HG02943 (cell line): ENCODE results near the gene MECP2.
"Not testable (repeated sequence)": the region's sequence is repeated elsewhere in the genome, so short reads cannot be mapped to it uniquely, and the experiment has no call there.

Source experiments
- ATAC-seq: cut with Tn5 transposase; IDR thresholded peaks from one replicate; pipeline ENCODE4 v1.9.1; 2021; ENCODE audit warnings: mild to moderate bottlenecking, low read depth, moderate library complexity; ENCODE audit not compliant: unreplicated experiment

The MECP2 gene

GRCh38 chrX:154097589-154098541 lies at the start of gene MECP2:
Gene MECP2, minus strand, starts transcription at chrX:154097717.
- ATAC-seq, result peak; percentile 72

DNA sequence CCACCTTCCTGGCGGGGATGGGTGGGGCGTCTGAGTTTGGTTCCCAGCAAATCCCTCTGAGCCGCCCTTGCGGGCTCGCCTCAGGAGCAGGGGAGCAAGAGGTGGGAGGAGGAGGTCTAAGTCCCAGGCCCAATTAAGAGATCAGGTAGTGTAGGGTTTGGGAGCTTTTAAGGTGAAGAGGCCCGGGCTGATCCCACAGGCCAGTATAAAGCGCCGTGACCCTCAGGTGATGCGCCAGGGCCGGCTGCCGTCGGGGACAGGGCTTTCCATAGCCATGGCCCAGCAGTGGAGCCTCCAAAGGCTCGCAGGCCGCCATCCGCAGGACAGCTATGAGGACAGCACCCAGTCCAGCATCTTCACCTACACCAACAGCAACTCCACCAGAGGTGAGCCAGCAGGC lies 46.5 kb upstream of the MECP2 start, which contains the start of gene OPN1LW:
TSS of gene OPN1LW (plus strand) at position 234 of the 400 bp plus-strand sequence. CDS start at position 275, 41 bp downstream.
- ATAC-seq, result not testable (repeated sequence)

DNA sequence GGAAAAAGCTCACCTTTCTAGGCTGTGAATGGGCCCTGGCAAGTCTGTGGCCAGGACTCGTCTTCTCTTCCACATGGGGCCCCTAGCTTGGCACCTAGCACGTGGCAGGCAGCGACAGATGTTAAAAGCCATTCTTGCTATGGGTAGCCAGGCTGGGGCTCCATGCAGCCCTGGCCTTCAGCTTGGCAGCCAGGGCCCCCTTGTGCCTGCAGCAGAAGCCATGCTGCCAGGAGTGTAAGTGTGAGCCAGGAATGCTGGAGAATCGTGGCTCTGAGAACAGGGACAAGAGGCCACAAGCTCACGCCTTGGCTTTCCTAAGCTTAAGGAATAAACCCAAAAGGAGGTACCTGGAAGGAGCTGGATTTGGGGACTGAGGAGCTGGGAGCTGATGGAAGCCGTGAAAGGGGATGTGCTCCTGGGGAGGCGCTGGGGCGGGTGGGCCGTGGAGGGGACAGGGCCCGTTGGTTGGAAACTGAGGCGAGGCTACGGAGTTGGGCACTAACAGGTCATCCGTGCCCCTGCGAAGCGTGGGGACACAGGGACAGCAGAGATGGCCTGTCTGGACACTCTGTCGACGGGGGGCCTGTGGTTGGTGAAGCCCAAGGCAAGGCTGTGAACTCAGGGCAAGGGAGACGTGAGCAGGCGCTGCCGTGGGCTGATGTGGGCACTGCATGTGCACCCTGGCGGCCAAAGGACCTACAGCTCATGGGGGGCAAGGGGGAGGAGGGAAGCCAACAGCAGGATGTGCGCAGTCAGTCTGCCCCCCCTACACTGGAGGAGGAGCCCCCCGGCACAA lies 45.6 kb upstream of the MECP2 start:
- ATAC-seq, result no peak

DNA sequence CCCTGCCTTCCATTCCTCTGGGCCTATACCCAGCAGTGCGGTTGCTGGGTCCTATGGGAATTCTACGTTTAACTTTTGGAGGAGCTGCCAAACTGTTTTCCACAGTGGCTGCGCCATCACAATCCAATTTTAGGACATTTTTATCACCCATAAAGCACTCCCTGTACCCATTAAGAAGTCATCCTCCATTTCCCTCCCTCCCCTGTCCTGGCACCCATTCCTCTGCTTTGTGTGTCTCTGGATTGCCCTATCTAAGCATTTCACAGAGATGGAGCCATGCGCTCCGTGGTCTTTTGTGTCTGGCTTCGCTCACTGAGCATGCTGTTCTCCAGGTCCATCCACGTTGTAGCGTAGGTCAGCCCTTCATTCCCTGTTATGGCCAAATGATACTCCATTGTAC lies 44.9 kb upstream of the MECP2 start:
- no peak for ATAC-seq

DNA sequence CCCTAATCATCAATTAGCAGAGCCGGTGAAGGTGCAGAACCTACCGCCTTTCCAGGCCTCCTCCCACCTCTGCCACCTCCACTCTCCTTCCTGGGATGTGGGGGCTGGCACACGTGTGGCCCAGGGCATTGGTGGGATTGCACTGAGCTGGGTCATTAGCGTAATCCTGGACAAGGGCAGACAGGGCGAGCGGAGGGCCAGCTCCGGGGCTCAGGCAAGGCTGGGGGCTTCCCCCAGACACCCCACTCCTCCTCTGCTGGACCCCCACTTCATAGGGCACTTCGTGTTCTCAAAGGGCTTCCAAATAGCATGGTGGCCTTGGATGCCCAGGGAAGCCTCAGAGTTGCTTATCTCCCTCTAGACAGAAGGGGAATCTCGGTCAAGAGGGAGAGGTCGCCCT lies 43.2 kb upstream of the MECP2 start:
- ATAC-seq, result no peak

DNA sequence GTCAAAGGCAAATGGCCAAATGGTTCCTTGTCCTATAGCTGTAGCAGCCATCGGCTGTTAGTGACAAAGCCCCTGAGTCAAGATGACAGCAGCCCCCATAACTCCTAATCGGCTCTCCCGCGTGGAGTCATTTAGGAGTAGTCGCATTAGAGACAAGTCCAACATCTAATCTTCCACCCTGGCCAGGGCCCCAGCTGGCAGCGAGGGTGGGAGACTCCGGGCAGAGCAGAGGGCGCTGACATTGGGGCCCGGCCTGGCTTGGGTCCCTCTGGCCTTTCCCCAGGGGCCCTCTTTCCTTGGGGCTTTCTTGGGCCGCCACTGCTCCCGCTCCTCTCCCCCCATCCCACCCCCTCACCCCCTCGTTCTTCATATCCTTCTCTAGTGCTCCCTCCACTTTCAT lies 42.7 kb upstream of the MECP2 start:
- no peak for ATAC-seq

GRCh38 chrX:154138857-154139256 lies 41.3 kb upstream of the MECP2 start:
- no peak for ATAC-seq

DNA sequence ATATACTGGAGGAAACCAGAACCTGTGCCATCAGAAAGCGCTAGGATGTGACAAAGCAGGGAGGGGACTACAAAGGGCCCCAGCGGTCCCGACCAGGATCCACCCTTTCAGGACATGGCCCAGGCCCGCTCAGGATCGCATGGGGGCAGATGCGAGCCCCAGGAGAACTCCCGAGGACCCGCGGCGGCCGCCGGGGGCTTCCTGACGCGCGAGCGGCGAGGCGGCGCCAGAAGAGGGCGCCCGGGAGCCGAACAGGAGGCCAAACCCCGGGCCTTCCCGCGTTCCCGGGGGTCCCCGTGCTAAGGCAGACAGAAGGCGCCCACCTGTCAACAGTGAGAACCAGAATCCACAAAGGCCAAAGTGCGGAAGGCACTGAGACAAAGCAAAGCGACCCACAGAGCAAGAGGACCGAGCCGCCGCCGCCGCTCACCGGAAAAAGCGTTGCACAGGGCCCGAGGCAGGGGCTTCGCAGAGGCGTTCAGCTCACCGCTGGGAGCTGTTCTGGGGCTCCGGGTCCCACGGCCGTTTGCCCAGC lies 39.2 kb upstream of the MECP2 start:
- no peak for ATAC-seq

DNA sequence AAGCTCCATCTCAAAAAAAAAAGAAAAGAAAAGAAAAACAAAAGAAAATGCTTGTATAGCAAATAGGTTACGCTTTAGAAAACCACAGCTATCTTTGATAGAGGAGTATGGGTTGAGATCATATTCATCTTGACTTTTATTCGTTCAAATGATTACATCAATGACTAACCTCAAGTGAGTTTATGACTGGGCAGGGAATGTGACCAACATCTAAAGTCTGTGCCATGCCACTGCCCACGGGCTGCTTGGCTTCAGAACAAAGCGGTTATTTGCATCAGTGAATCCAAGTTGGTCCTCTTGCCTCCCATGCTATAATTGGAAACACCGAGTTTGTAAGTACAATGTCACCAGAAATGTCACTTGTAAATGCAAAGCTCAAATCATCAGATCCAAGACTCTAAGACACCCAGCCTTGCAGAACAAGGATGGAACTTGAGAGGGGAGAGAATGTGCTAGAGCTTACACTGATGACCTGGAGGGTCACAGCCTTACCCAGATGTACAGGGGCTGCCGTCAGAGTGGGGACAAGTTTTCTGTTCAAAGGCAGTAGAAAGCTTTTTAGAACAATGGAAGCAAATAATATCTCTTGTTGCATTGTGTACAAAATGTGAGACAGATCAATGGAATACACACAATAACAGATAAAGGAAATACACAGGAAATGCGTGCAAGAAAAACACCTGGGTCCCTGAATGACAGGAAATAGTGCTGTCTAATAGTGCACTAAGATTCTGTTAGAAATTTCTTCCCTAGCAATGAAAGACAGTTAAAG lies 38.1 kb upstream of the MECP2 start:
- no peak for ATAC-seq

DNA sequence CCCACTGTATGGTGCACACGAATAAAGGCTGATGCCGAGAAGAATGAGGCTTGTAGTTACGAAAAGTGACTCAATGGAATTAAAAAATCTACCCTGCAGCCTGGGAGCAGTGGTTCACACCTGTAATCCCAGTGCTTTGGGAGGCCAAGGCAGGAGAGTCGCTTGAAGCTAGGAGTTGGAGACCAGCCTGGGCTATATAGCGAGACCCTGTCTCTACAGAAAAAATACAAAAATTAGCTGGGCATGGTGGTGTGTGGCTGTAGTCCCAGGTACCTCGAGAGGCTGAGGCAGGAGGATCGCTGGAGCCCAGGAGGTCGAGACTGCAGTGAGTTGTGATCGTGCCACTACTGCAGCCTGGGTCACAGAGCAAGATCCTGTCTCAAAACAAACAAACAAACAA lies 34.8 kb upstream of the MECP2 start:
- no peak for ATAC-seq

DNA sequence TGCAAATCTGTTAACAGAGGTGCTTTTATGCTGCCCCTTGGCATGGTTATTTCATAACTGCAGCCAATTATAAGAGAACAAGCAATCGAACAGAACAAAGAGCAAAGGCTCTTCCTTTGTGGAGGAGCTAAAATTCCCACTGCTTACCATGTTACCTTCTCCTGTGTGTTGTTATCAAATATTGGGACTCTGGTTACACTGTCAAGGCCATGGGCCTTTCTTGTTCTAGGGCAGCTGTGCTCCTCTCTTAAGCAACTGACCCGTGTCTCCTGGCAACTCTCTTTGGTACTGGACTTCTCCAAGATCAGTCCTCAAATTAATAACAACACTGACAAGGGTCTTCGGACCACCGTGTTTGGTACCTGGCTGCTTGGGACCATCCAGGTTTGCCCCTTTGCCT lies 34.4 kb upstream of the MECP2 start:
- ATAC-seq, result no peak

- ATAC-seq, result no peak
These were observed 28.6 kb upstream of the MECP2 start for GRCh38 chrX:154126101-154126500.

DNA sequence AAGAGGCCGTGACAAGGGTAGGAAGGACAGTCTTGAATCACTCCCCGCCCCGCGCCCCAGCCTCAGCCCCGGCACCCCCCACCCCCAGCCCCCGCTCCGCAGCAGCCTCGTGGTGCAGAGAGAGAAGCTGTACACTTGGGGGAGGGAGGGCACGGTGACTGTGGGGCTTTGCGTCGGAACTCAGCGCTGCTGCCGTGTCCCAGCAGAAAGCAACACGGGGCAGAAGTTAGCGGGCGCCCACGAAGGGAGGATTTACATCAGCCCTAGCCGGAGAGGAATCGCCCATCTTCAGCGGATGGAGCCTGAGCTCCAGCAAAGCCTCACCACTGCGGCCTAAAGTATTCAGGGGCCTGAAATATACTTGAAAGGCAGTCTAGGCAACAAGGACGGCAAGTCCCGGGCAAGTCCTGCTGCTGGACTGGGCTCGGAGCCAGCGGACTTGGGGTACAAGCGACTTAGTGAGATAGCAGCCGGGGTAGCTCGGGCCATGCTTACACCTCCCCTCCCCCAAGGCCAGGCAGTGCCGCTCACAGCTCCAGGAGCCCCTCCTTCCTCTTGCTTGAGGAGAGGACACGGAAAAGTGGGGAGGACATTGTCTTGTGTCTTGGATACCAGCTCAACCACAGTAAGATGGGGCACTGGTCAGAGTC lies 28.0 kb upstream of the MECP2 start:
- ATAC-seq, result no peak

- no peak for ATAC-seq
These were observed 26.0 kb upstream of the MECP2 start for GRCh38 chrX:154123241-154124219.

- ATAC-seq, result no peak
These were observed 24.4 kb upstream of the MECP2 start for GRCh38 chrX:154121961-154122360.

DNA sequence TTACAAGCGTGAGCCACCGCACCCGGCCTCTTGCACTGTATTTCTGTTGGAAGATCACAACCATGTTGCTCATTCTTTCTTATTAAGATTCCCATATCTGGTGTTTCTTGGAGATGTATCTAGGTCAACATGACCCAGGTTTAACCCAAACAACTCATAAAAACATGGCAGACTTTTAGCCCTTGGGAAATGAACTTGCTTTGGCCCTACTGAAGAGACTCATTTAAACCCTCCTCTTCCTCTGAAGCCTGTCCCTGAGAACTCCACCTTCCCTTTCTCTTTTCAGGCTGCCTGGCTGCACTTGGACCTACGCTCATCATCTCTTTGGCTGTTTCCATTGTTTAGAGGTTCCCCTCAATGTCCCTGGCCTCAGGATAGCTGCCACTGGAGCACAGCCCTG lies 23.7 kb upstream of the MECP2 start:
- no peak for ATAC-seq

DNA sequence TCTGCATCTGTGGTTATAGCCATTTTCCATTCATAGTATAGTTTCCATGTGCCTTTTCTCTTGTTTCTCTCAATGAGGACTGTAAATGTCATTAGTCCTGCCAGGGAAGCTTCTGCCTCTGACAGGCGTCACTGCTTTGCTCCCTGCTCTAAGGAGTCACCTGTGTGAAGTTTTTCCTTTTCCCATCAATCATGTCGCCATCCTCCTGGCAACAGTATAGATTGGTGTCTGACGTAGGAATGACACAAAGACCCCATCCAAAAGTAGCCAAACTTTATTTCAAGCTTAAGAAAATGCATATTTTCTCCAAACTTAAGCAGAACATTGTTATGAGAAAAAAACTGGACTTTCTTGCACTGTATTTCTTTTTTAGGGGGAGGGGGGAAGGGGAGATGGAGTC lies 23.1 kb upstream of the MECP2 start:
- ATAC-seq, result no peak

GRCh38 chrX:154117566-154117965 lies 20.0 kb upstream of the MECP2 start:
- ATAC-seq, result no peak
